ENCODE data around the gene SLAMF9. TPM values are rescaled to one million over a fixed set of nuclear protein-coding genes. Genes with fewer than 3 reads are reported as not detected.

SLAMF9 gene
- total RNA-seq, 1 experiment from 2014 or later, result not detected

- TF ChIP-seq, protein P1, sequence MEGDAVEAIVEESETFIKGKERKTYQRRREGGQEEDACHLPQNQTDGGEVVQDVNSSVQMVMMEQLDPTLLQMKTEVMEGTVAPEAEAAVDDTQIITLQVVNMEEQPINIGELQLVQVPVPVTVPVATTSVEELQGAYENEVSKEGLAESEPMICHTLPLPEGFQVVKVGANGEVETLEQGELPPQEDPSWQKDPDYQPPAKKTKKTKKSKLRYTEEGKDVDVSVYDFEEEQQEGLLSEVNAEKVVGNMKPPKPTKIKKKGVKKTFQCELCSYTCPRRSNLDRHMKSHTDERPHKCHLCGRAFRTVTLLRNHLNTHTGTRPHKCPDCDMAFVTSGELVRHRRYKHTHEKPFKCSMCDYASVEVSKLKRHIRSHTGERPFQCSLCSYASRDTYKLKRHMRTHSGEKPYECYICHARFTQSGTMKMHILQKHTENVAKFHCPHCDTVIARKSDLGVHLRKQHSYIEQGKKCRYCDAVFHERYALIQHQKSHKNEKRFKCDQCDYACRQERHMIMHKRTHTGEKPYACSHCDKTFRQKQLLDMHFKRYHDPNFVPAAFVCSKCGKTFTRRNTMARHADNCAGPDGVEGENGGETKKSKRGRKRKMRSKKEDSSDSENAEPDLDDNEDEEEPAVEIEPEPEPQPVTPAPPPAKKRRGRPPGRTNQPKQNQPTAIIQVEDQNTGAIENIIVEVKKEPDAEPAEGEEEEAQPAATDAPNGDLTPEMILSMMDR (IDR thresholded peaks at IDR 0.05), result no peak
- TF ChIP-seq SMAD3 (CRISPR knock-in tag; IDR thresholded peaks at IDR 0.05; ENCODE audit: borderline replicate concordance) (no peak), ZSCAN18 (CRISPR knock-in tag; IDR thresholded peaks at IDR 0.05) (no peak), GRHL2 (CRISPR knock-in tag; IDR thresholded peaks at IDR 0.05; ENCODE audit: insufficient replicate concordance, severe bottlenecking) (no peak), ATF1 (CRISPR knock-in tag; IDR thresholded peaks at IDR 0.05) (no peak), ZNF138 (CRISPR knock-in tag; conservative IDR thresholded peaks at IDR 0.05) (no peak), NR2C2 (CRISPR knock-in tag; IDR thresholded peaks at IDR 0.05) (no peak), FOXP1 (CRISPR knock-in tag; IDR thresholded peaks at IDR 0.05; ENCODE audit: borderline replicate concordance) (no peak), ZBTB21 (CRISPR knock-in tag; IDR thresholded peaks at IDR 0.05; ENCODE audit: borderline replicate concordance) (no peak), E2F4 (CRISPR knock-in tag; IDR thresholded peaks at IDR 0.05; ENCODE audit: borderline replicate concordance, low read depth) (no peak)
- TF ChIP-seq, protein P2, sequence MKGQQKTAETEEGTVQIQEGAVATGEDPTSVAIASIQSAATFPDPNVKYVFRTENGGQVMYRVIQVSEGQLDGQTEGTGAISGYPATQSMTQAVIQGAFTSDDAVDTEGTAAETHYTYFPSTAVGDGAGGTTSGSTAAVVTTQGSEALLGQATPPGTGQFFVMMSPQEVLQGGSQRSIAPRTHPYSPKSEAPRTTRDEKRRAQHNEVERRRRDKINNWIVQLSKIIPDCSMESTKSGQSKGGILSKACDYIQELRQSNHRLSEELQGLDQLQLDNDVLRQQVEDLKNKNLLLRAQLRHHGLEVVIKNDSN (CRISPR knock-in tag; IDR thresholded peaks at IDR 0.05), result no peak
- TF ChIP-seq, protein P3, sequence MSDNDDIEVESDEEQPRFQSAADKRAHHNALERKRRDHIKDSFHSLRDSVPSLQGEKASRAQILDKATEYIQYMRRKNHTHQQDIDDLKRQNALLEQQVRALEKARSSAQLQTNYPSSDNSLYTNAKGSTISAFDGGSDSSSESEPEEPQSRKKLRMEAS (CRISPR knock-in tag; IDR thresholded peaks at IDR 0.05), result no peak
- TF ChIP-seq, protein P4, sequence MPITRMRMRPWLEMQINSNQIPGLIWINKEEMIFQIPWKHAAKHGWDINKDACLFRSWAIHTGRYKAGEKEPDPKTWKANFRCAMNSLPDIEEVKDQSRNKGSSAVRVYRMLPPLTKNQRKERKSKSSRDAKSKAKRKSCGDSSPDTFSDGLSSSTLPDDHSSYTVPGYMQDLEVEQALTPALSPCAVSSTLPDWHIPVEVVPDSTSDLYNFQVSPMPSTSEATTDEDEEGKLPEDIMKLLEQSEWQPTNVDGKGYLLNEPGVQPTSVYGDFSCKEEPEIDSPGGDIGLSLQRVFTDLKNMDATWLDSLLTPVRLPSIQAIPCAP (CRISPR knock-in tag; IDR thresholded peaks at IDR 0.05), result no peak
Observed at GRCh38 chr1:159970932-159971342, 16.9 kb upstream of the SLAMF9 start (continued).

GRCh38 chr1:159968901-159969300, 14.9 kb upstream of the SLAMF9 start:
- POLR2A ChIA-PET, result no interaction called here
- no peak for TF ChIP-seq ZNF512 (CRISPR knock-in tag; IDR thresholded peaks at IDR 0.05; ENCODE audit: borderline replicate concordance)
- no peak for TF ChIP-seq ETV6 (CRISPR knock-in tag; IDR thresholded peaks at IDR 0.05)
- no peaks in the 10 kb centered on the region for H3K36me3 Mint-ChIP-seq

GRCh38 chr1:159965263-159965662, 11.2 kb upstream of the SLAMF9 start:
- ChIA-PET CTCF (interaction anchor here (1.6 to 2.6 kb wide), 2 partner anchors 19 to 42 kb away, joined by 4 to 15 read pairs; partner anchors contain the start of gene IGSF9), POLR2A (no interaction called here)
- DNase-seq (ENCODE audit: low spot score), result no peak
- peaks cover 11% of the 10 kb centered on the region for H3K4me1 Mint-ChIP-seq
- H3K27ac Mint-ChIP-seq, result no peak overlapping the region
- H3K4me3 Mint-ChIP-seq, result no peak overlapping the region
- no peaks in the 10 kb centered on the region; the same call in none of the 2 replicates for H3K27me3 Mint-ChIP-seq (ENCODE audit: low read depth)
- no peaks in the 10 kb centered on the region for H3K9me3 Mint-ChIP-seq
- no peak for ATAC-seq
- no peaks in the 10 kb centered on the region for H3K36me3 Mint-ChIP-seq
- TF ChIP-seq FOXP1 (CRISPR knock-in tag; IDR thresholded peaks at IDR 0.05; ENCODE audit: borderline replicate concordance), result no peak
- no peak for TF ChIP-seq ZNF232 (CRISPR knock-in tag; IDR thresholded peaks at IDR 0.05)
- TF ChIP-seq E2F5 (CRISPR knock-in tag; IDR thresholded peaks at IDR 0.05), result no peak
- TF ChIP-seq, protein P5, sequence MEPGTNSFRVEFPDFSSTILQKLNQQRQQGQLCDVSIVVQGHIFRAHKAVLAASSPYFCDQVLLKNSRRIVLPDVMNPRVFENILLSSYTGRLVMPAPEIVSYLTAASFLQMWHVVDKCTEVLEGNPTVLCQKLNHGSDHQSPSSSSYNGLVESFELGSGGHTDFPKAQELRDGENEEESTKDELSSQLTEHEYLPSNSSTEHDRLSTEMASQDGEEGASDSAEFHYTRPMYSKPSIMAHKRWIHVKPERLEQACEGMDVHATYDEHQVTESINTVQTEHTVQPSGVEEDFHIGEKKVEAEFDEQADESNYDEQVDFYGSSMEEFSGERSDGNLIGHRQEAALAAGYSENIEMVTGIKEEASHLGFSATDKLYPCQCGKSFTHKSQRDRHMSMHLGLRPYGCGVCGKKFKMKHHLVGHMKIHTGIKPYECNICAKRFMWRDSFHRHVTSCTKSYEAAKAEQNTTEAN (CRISPR knock-in tag; IDR thresholded peaks at IDR 0.05), result no peak
- TF ChIP-seq SMAD3 (CRISPR knock-in tag; IDR thresholded peaks at IDR 0.05; ENCODE audit: borderline replicate concordance), result no peak
- TF ChIP-seq CREM (CRISPR knock-in tag; IDR thresholded peaks at IDR 0.05), result no peak
- no peak for TF ChIP-seq ZNF263 (CRISPR knock-in tag; IDR thresholded peaks at IDR 0.05; ENCODE audit: low read depth)
- no peak for TF ChIP-seq ATF1 (CRISPR knock-in tag; IDR thresholded peaks at IDR 0.05)
- TF ChIP-seq GRHL2 (CRISPR knock-in tag; IDR thresholded peaks at IDR 0.05; ENCODE audit: insufficient replicate concordance, severe bottlenecking), result no peak
- no peak for TF ChIP-seq TEAD4 (CRISPR knock-in tag; IDR thresholded peaks at IDR 0.05)

More at GRCh38 chr1:159968901-159969300, 14.9 kb upstream of the SLAMF9 start:
- no peaks in the 10 kb centered on the region; the same call in 1 of the 2 replicates for H3K27me3 Mint-ChIP-seq (ENCODE audit: low read depth)
- H3K4me1 Mint-ChIP-seq, result peaks cover 11% of the 10 kb centered on the region
- H3K9me3 Mint-ChIP-seq, result no peaks in the 10 kb centered on the region
- ATAC-seq (no peak), DNase-seq (ENCODE audit: low spot score) (no peak)
- no peak overlapping the region for H3K27ac Mint-ChIP-seq
- CTCF ChIA-PET, result interaction anchor here (2.2 kb wide), 1 partner anchor 39 kb away, joined by 7 read pairs; no protein-coding TSS in a partner anchor
- H3K4me3 Mint-ChIP-seq, result no peak overlapping the region
